NCI-H82 (cell line): Measurements from ENCODE around the gene BET1L.
"Not testable (repeated sequence)": the region's sequence is repeated elsewhere in the genome, so short reads cannot be mapped to it uniquely, and the experiment has no call there.

Experiments
- DNase-seq: peaks from one replicate; lab custom pipeline; 2025; lab: John Stamatoyannopoulos, UW

BET1L gene

GRCh38 chr11:227824-228379, 20.7 kb upstream of the BET1L start:
- peak; percentile 40 for DNase-seq

- DNase-seq: peak; percentile 80
These were observed 18.7 kb upstream of the BET1L start for GRCh38 chr11:225734-226453.

GRCh38 chr11:224424-224823, 17.2 kb upstream of the BET1L start:
- no peak for DNase-seq

- DNase-seq: no peak
These were observed 16.7 kb upstream of the BET1L start for GRCh38 chr11:223884-224283.

- DNase-seq: no peak
These were observed 16.0 kb upstream of the BET1L start for GRCh38 chr11:223026-223789.

GRCh38 chr11:221998-222789, 15.0 kb upstream of the BET1L start:
- no peak for DNase-seq

- DNase-seq: no peak
These were observed 14.3 kb upstream of the BET1L start for GRCh38 chr11:221539-221938.

- DNase-seq: not testable (repeated sequence)
These were observed 13.5 kb upstream of the BET1L start for GRCh38 chr11:220641-221215.

- DNase-seq: no peak
These were observed 11.8 kb upstream of the BET1L start for GRCh38 chr11:218815-219593.

GRCh38 chr11:217704-218103, 10.5 kb upstream of the BET1L start:
- no peak for DNase-seq

GRCh38 chr11:216081-216974, 9.1 kb upstream of the BET1L start:
- DNase-seq: no peak

GRCh38 chr11:215581-216037, 8.4 kb upstream of the BET1L start:
- peak; percentile 67 for DNase-seq

GRCh38 chr11:214083-214482, 6.9 kb upstream of the BET1L start:
- no peak for DNase-seq

- no peak for DNase-seq
These were observed 5.9 kb upstream of the BET1L start for GRCh38 chr11:213111-213510.

- no peak for DNase-seq
These were observed 5.2 kb upstream of the BET1L start for GRCh38 chr11:212150-213100.

GRCh38 chr11:211741-212140, 4.5 kb upstream of the BET1L start:
- no peak for DNase-seq

GRCh38 chr11:211295-211694, 4.1 kb upstream of the BET1L start:
- DNase-seq: no peak

GRCh38 chr11:210803-211180, 3.6 kb upstream of the BET1L start:
- DNase-seq: no peak
